Activated T-cell treated with anti-CD3 and anti-CD28 coated beads for 4 hours (primary cell): ENCODE results near the gene SLC27A4.

Experiments
- DNase-seq: peaks from one replicate; pipeline ENCODE4 v3.0.0-alpha.2; 2020

The SLC27A4 gene

DNA sequence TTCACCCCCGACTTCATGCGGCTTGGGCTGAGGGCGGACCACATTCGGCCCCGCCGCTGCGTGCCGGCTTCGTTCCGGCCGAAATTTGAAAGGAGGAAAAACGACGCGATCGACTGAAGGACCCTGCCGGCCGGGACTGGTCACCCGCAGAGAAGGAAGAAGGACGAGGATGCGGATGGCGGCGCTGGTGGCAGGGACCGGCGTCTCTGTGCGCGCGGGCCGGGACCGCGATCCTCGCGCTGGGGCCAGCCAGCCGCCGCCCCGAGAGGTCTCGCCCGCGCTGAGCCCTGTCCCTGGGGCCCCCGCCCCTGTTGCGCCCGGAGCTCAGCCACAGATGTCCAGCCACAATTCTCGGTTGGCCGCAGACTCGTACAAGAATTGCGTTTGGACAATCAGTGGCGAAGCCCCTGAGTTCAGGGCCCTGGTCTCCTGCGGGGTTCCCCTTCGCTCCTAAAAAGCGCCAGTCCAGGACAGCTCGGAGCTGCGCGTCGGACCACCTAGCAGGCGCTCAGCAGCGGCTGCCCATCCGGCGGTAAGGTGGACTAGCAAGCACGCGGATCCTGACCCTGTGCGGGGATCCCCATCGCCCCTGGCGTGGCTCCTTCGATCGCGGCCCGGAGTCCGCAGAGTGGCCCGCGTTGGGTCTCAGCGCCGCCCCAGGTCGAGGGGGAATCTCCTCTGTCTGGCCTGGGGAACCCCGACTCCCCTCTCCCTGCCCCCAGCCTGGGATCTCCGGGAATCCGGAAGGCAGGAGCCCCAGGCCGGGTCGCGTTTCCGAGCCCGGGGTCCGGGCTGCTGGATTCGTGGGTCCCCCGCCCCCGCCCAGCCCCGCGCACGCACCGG, 52.2 kb downstream of the SLC27A4 start:
- no peak for DNase-seq

DNA sequence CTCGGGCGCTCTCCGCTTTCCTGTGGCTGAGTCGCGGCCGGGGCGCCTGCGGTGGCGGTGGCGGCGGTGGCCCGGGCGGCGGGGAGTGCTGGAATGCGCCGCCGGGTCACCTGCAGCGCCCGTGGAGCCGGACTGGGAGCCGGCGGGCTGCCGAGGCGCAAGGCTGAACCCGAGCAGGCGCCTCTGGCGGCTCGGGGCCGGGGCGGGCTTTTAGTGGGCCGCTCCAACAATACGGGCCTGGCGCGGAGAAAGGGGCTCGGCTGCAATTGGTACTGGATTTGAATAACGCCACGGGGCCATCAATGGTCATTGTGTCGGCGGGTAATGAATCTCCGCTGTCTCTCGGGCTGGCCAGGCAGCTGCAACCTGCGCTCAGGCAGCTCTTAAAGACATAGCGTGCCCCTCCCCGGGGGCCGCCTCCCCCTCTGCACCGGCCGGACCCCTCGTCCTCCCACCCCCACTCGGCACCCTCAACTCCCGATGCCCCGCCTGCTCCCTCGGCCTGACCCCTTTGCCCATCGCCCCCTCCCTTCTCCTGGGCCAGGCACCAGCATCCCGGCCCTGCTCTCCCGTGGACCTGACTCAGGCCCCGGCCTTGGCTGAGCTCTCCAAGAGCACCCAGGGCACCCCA, 52.9 kb downstream of the SLC27A4 start:
- no peak for DNase-seq

GRCh38 chr9:128393970-128394369, 53.6 kb downstream of the SLC27A4 start:
- no peak for DNase-seq

DNA sequence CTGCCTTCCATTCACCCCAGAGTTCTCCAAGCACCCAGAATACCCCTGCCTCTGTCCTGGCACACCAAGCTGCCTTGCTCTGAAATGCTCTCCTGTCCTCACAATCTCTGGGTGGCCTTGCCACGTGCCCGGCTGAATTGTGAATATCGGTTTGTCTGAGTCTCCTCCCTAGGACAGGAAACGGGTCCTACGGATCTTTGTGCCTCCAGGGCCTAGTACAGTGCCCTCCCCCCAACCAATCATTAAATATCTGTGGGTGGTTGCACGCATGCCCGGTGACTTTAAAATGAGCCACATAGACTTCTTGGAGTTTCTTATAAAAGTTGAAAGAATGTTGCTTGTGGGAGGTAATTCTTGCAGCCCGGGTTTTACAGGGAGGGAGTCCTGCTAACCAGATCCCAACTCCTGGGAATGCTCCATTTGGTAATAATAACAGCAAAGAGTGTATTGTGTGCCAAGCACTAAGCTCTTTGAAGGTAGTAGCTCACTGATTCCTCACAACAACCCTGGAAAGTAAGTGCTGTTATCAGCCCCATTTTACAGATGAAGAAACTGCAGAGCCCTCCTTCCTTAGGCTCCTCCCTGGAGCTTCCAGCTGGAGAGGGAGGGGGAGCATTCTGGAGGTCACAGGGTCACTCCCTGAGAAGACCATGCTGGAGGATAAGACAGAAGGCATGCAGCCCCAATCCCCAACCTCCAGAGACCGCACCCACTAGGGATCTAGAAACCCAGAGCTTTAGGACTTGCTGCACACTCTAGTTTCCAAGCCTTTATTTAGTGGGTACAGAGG, 54.2 kb downstream of the SLC27A4 start:
- no peak for DNase-seq

DNA sequence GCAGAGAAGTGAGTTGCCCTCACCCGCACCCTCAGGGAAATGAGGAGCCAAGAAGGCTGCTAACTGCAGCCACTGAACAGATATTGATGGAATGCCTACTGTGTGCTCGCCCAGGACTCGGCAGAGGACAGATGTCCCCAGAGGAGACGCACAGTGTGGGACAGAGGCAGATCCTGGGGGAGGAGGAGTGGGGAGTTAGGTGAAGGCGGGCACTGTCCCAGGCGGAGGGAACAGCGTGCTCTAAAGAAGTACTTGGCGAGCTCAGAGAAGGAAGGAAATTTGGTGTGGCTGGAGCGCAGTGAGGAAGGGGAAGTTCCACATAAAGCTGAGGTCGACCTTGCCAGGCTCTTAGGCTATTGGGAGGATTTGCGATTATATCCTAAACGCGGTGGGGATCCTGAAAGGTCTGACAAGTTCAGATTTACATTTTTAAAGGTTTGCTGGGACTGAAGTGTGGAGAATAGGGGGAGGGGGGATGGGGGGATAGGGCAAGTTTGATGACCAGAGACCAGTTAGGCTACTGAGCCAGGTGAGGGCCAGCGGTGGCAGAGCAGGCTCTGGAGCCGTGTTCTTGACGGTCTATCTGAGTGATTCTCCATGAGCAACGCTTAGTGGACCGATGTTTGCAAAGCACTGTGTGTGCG, 56.8 kb downstream of the SLC27A4 start:
- no peak for DNase-seq

GRCh38 chr9:128397831-128398230, 57.5 kb downstream of the SLC27A4 start:
- no peak for DNase-seq

DNA sequence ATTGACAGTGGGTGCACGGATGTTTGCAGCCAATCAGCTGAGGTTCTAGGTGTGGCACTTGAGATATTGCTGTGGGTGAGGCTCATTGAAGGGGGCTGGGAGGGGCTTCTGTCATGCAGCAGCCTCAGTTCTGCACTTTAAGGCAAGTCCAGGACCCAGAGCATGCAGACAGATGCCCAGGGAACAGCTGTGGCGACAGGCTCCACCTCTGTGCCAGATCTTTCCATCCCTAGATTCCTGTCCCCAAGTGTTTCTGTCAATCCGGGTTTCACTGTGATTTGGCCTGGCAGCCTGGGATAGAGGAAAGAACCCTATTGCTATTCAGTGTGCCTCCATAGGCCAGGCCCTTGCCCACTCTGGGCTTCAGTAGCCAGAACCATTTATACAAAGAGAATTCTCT, 59.5 kb downstream of the SLC27A4 start:
- DNase-seq, result no peak

DNA sequence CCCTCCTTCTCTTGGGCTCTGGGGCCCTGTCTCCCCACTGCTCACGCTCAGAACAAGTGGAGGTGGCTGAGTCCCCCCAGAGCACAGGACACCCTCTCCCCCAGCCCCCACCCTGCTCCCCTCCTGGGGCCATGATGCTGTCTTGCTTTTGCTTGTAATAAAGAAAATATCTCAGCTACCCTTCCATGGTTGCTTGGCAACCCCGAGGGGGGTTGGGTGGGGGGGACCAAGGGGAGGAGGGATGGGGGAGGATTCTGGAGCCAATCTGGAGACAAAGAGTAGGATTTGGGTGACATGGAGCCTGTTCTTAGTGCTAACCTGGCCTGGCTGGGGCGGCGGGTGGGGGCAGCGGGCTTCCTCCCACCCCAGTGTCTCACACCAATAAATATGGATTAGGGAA, 64.2 kb downstream of the SLC27A4 start:
- DNase-seq, result no peak

GRCh38 chr9:128405077-128405779, 64.9 kb downstream of the SLC27A4 start:
- DNase-seq, result no peak

DNA sequence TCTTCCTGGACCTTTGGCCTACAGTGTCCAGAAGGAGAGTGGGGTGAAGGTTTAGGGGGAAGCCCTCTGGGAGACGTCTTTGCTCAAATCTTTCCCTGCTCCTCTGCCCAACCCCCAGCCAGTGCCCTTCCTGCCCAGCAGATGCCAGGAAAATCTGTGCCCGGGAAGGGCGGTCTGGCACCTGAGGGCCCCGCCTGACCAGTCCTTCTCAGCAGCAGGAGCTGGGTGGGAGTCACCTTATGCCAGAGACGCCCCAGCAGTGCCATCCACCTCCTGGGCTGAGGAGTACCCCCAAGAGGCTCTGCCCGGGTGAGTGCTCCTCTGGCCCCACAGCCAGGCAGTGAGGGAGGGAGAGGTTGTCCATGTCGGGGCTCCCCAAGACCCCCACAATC, 65.4 kb downstream of the SLC27A4 start:
- no peak for DNase-seq

- no peak for DNase-seq
Observed at GRCh38 chr9:128406848-128407391, 66.6 kb downstream of the SLC27A4 start.

GRCh38 chr9:128408963-128409431, 68.7 kb downstream of the SLC27A4 start:
- no peak for DNase-seq

GRCh38 chr9:128409450-128409849, 69.1 kb downstream of the SLC27A4 start:
- no peak for DNase-seq

DNA sequence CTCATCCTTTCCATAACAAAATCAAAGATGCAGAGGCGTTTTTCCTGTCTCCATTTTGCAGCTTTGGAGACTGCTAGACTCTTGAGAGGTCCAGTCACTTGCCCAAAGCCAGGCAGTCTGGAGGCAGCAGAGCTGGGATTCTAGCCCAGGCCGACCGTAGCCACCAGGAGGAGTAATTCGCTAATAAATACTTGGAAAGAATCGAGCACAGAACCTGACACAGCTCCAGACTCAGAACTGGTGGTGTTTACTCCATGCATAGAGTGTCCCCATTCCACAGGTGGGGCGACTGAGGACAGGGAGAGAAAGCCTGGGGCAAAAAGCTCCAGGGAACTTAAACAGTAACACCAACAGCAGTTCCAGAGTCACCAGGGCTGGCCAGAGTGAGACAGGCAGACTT, 69.7 kb downstream of the SLC27A4 start:
- no peak for DNase-seq
